ENCODE results near the gene MSN.
"Not testable (repeated sequence)": the region's sequence is repeated elsewhere in the genome, so short reads cannot be mapped to it uniquely, and the experiment has no call there.

MSN gene

DNA sequence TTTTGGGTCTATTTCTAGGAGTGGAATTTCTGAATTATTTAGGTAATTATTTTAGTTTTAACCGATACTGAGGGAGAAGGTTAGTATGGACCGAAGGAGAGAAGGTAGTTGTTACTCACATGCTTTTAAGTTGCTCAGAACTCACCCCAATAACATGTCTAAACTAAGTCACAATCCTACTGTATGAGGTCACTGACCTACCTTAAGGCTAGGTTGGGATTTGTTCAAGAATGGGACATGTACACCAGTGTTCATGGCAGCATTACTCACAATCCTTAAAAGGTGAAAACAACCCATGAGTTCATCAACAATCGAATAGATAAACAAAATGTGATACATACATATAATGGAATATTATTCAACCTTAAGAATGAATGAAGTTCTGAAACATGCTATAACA is 90.5 kb downstream of the MSN start:
- TF ChIP-seq, protein P1, sequence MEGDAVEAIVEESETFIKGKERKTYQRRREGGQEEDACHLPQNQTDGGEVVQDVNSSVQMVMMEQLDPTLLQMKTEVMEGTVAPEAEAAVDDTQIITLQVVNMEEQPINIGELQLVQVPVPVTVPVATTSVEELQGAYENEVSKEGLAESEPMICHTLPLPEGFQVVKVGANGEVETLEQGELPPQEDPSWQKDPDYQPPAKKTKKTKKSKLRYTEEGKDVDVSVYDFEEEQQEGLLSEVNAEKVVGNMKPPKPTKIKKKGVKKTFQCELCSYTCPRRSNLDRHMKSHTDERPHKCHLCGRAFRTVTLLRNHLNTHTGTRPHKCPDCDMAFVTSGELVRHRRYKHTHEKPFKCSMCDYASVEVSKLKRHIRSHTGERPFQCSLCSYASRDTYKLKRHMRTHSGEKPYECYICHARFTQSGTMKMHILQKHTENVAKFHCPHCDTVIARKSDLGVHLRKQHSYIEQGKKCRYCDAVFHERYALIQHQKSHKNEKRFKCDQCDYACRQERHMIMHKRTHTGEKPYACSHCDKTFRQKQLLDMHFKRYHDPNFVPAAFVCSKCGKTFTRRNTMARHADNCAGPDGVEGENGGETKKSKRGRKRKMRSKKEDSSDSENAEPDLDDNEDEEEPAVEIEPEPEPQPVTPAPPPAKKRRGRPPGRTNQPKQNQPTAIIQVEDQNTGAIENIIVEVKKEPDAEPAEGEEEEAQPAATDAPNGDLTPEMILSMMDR (IDR thresholded peaks at IDR 0.05; ENCODE audit: low read depth, low read length), result no peak
- no peak overlapping the region for H3K4me3 ChIP-seq (ENCODE audit: low read depth, low read length)

DNA sequence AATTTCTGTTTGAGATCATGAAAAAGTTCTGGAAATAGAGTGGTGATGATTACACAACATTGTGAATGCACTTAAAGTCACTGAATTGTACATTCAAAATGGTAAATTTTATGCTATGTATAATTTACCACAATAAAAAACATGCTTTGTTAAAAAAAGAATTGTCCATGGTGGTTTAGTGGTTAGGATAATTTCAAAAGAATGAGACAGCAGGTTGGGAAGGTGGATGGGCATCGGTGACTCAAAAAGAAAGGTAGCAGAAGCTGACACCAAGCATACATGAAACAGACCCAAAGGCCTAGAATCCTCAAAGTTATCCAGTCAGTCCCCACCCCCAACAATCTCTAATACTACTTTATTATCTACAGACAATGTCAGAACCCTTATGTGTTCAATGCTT is 91.1 kb downstream of the MSN start:
- no peak overlapping the region for H3K4me3 ChIP-seq (ENCODE audit: low read depth, low read length)
- TF ChIP-seq, protein P1 (IDR thresholded peaks at IDR 0.05; ENCODE audit: low read depth, low read length), result no peak

DNA sequence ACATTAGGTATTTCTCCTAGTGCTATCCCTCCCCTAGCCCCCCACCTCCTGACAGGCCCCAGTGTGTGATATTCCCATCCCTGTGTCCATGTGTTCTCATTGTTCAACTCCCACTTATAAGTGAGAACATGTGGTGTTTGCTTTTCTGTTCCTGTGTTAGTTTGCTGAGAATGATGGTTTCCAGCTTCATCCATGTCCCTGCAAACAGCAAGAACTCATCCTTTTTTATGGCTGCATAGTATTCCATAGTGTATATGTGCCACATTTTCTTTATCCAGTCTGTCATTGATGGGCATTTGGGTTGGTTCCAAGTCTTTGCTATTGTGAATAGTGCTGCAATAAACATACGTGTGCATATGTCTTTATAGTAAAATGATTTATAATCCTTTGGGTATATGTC is 92.1 kb downstream of the MSN start:
- H3K4me3 ChIP-seq (ENCODE audit: low read depth, low read length), result not testable (repeated sequence)

DNA sequence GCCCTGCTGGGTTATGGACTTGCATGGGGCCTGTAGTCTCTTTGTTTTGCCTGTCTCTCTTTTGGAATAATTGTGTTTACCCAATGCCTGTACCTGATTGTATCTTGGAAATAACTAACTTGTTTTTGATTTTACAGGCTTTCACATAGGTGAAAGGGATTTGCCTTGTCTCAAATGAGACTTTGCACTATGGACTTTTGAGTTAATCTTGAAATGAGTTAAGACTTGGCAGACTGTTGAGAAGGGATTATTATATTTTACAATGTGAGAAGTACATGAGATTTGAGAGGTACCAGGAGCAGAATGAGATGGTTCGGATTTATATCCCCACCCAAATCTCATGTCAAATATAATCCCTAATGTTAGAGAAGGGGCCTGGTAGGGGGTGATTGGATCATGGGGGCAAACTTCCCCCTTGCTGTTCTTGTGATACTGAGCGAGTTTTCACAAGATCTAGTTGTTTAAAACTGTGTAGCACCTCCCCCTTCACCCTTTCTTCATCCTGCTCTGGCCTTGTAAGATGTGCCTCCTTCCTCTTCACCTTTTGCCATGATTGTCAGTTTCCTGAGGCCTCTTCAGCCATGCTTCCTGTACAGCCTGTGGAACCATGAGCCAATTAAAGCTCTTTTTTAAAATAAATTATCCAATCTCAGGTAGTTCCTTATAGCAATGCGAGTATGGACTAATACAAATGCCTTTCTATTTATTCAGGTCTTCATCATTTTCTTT is 102.3 kb downstream of the MSN start:
- H3K4me3 ChIP-seq (ENCODE audit: low read depth, low read length), result no peak overlapping the region
- TF ChIP-seq, protein P1 (IDR thresholded peaks at IDR 0.05; ENCODE audit: low read depth, low read length), result no peak

DNA sequence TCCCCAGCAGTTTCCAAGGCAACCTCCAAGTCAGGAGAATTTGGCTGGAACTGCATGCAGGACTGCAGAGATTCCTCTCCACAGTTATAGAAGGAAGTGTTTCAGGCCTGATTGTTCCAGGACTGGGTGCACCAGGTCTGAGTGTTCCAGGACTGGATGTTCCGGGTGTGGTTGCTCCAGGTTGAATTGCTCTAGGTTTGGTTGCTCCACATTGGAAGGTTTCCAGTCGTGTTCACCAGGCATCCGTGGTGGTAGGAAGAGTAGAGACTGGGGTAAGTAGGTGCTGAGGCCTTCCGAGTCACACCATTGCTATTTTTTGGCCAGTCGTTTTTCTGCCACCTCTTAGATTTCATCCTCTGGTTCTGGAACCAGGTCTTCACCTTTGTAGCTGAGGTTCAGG is 105.4 kb downstream of the MSN start:
- TF ChIP-seq, protein P1 (IDR thresholded peaks at IDR 0.05; ENCODE audit: low read depth, low read length), result no peak

DNA sequence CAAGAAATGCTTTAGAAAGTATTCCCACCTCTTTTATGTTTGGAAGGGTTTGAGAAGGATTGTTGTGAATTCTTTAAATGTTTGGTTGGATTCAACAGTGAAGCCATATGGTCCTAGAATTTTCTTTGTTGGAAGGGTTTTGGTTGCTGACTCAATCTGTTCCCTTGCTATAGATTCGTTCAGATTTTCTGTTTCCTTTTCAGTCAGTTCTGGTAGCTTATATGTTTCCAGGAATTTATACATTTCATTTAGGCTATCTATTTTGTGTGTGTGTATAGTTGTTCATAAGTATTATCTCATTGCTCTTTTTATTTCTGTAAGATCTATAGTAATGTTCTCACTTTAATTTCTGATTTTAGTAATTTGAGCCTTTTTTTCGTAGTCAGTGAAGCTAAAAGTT is 114.4 kb downstream of the MSN start:
- TF ChIP-seq, protein P1 (IDR thresholded peaks at IDR 0.05; ENCODE audit: low read depth, low read length), result no peak
- no peak overlapping the region for H3K4me3 ChIP-seq (ENCODE audit: low read depth, low read length)

More for the DNA sequence above, 105.4 kb downstream of the MSN start:
- no peak overlapping the region for H3K4me3 ChIP-seq (ENCODE audit: low read depth, low read length)

DNA sequence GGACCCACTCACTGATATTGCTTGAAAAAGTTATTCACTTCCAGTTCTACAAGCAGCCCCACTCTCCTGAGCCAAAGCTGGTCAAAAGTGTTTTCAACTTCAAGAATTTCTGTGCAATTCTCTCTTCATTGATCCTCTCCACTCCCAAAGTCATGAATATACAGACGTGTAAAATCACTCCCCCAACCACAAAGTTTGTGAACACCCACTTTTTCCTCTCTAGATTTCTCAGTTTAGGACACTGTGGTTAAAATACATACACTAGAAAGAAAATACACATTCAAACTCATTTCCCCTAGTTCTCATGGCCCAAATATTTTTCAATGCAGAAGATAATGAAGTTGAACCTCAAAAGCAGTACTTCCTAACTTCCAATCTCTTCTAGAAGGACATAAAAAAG is 116.3 kb downstream of the MSN start:
- no peak overlapping the region for H3K4me3 ChIP-seq (ENCODE audit: low read depth, low read length)
- TF ChIP-seq, protein P1 (IDR thresholded peaks at IDR 0.05; ENCODE audit: low read depth, low read length), result no peak

Data from WI38 (cell line).